ENCODE measurements around the gene BCKDHB.

The BCKDHB gene

GRCh38 chr6:80233958-80234357, 127.5 kb downstream of the BCKDHB start:
- no peak for TF ChIP-seq CEBPB (IDR thresholded peaks at IDR 0.05)
- no peak for TF ChIP-seq YY1 (IDR thresholded peaks at IDR 0.05; ENCODE audit: low read depth)
- TF ChIP-seq FOXM1 (IDR thresholded peaks at IDR 0.05; ENCODE audit: borderline replicate concordance, low read depth), result no peak

DNA sequence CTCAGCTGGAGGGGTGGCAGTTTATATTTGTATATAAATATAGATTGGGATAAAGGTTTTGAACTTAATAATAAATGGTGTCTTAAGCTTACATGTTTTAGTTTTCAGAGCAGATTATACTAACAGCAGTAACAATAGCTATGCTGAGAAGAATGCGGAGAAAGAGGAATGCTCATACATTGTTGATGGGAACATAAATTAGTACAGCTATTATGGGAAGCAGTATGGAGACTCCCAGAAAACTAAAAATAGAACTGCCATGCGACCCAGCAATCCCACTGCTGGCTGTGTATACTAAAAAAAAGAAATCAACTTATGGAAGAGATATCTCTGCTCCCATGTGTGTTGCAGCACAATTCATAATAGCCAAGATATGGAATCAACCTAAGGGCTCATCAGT, 127.9 kb downstream of the BCKDHB start:
- TF ChIP-seq RAD21 (IDR thresholded peaks at IDR 0.05; ENCODE audit: low read depth) (no peak), TEAD4 (IDR thresholded peaks at IDR 0.05) (no peak), TAF1 (IDR thresholded peaks at IDR 0.05; ENCODE audit: low read depth) (no peak), CREB1 (IDR thresholded peaks at IDR 0.05; ENCODE audit: low read depth) (no peak), EGR1 (IDR thresholded peaks at IDR 0.05) (no peak), TCF12 (IDR thresholded peaks at IDR 0.05; ENCODE audit: low read depth) (no peak), ZBTB7A (IDR thresholded peaks at IDR 0.05; ENCODE audit: low read depth) (no peak), NFIC (IDR thresholded peaks at IDR 0.05) (no peak), EP300 (IDR thresholded peaks at IDR 0.05; ENCODE audit: borderline replicate concordance) (no peak), USF1 (IDR thresholded peaks at IDR 0.05) (no peak), FOXM1 (IDR thresholded peaks at IDR 0.05; ENCODE audit: borderline replicate concordance, low read depth) (no peak), MAX (IDR thresholded peaks at IDR 0.05) (no peak), YY1 (IDR thresholded peaks at IDR 0.05; ENCODE audit: low read depth) (no peak), CEBPB (IDR thresholded peaks at IDR 0.05) (no peak), REST (IDR thresholded peaks at IDR 0.05; ENCODE audit: low read depth) (no peak)

DNA sequence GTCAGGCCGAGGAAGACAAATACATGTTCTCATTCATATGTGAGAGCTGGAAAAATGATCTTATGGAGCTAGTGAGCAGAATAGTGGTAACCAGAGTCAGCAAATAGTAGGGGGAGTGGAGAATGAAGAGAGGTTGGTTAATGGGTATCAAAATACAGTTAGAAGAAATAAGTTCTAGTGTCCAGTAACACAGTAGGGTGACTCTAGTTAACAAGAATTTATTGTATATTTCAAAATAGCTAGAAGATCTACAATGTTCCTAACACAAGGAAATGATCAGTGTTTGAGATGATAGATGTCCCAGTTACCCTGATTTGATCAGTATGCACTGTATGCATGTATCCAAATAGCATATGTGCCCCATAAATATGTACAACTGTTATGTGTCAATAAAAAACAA, 128.4 kb downstream of the BCKDHB start:
- TF ChIP-seq NFIC (IDR thresholded peaks at IDR 0.05) (no peak), CEBPB (IDR thresholded peaks at IDR 0.05) (no peak), REST (IDR thresholded peaks at IDR 0.05; ENCODE audit: low read depth) (no peak), CREB1 (IDR thresholded peaks at IDR 0.05; ENCODE audit: low read depth) (no peak), MAX (IDR thresholded peaks at IDR 0.05) (no peak), EP300 (IDR thresholded peaks at IDR 0.05; ENCODE audit: borderline replicate concordance) (no peak), FOXM1 (IDR thresholded peaks at IDR 0.05; ENCODE audit: borderline replicate concordance, low read depth) (no peak), TAF1 (IDR thresholded peaks at IDR 0.05; ENCODE audit: low read depth) (no peak), YY1 (IDR thresholded peaks at IDR 0.05; ENCODE audit: low read depth) (no peak)

GRCh38 chr6:80235647-80236046, 129.2 kb downstream of the BCKDHB start:
- TF ChIP-seq MAX (IDR thresholded peaks at IDR 0.05) (no peak), TEAD4 (IDR thresholded peaks at IDR 0.05) (no peak), RAD21 (IDR thresholded peaks at IDR 0.05; ENCODE audit: low read depth) (0 out of 2 replicates have a peak, but pooled peaks have one; percentile 1), USF1 (IDR thresholded peaks at IDR 0.05) (no peak)

DNA sequence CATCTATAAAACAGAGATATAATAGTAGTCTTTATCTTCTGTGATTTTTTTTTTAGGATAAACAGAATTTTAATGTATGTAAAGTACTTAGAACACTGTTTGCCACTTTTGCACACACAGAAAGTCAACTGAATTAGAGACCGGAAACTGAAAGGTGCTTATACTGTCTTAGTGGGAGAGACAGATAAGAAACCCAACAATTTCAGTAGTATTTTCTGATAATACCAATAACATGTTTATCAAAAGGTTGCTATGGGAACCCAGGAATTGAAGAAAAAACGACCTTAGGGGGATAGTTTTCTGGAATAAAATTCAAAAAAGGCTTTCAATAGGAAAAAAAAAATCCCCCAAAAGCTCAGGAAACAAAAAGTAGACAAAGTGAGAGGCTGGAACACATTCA, 138.6 kb downstream of the BCKDHB start:
- TF ChIP-seq CREB1 (IDR thresholded peaks at IDR 0.05; ENCODE audit: low read depth) (no peak), EGR1 (IDR thresholded peaks at IDR 0.05) (no peak)

GRCh38 chr6:80249897-80250296, 143.4 kb downstream of the BCKDHB start:
- TF ChIP-seq TAF1 (IDR thresholded peaks at IDR 0.05; ENCODE audit: low read depth), result no peak
- TF ChIP-seq FOXM1 (IDR thresholded peaks at IDR 0.05; ENCODE audit: borderline replicate concordance, low read depth), result no peak
- TF ChIP-seq MAX (IDR thresholded peaks at IDR 0.05), result no peak
- TF ChIP-seq CREB1 (IDR thresholded peaks at IDR 0.05; ENCODE audit: low read depth), result no peak
- no peak for TF ChIP-seq TCF12 (IDR thresholded peaks at IDR 0.05; ENCODE audit: low read depth)
- TF ChIP-seq EGR1 (IDR thresholded peaks at IDR 0.05), result no peak
- no peak for TF ChIP-seq REST (IDR thresholded peaks at IDR 0.05; ENCODE audit: low read depth)
- TF ChIP-seq RAD21 (IDR thresholded peaks at IDR 0.05; ENCODE audit: low read depth), result no peak
- no peak for TF ChIP-seq EP300 (IDR thresholded peaks at IDR 0.05; ENCODE audit: borderline replicate concordance)
- TF ChIP-seq YY1 (IDR thresholded peaks at IDR 0.05; ENCODE audit: low read depth), result no peak
- no peak for TF ChIP-seq CEBPB (IDR thresholded peaks at IDR 0.05)
- TF ChIP-seq TEAD4 (IDR thresholded peaks at IDR 0.05), result no peak
- TF ChIP-seq USF1 (IDR thresholded peaks at IDR 0.05), result no peak
- no peak for TF ChIP-seq NFIC (IDR thresholded peaks at IDR 0.05)
- TF ChIP-seq ZBTB7A (IDR thresholded peaks at IDR 0.05; ENCODE audit: low read depth), result no peak

Data from Ishikawa (cell line).